H1 (cell line): ENCODE data around the gene TRABD2B. TPM values are rescaled to one million over a fixed set of nuclear protein-coding genes. Genes with fewer than 3 reads are reported as not detected.

Source experiments
- CHD2 ChIP-seq: IDR thresholded peaks from 2 replicates; pipeline ENCODE4 v1.6.1; 2012; ENCODE audit warnings: low read length, improper control_type of control experiment
- EP300 ChIP-seq, 2 experiments: IDR thresholded peaks; 1 replicate in 1 of 2; 2 replicates in 1 of 2; pipeline ENCODE4 v1.6.1; 2011 to 2012; ENCODE audit warnings: low read depth in 2 of 2, low read length in 2 of 2, mild to moderate bottlenecking in 2 of 2, borderline replicate concordance in 1 of 2, inconsistent platforms in 1 of 2, moderate library complexity in 1 of 2
- JUND ChIP-seq: IDR thresholded peaks from 2 replicates; pipeline ENCODE4 v1.6.1; 2011; ENCODE audit warnings: mild to moderate bottlenecking, improper control_type of control experiment, low read length
- POU5F1 ChIP-seq: IDR thresholded peaks from 2 replicates; pipeline ENCODE4 v1.6.1; 2011; ENCODE audit warnings: low read depth, mild to moderate bottlenecking, low read length, moderate library complexity
- SIN3A ChIP-seq, 2 experiments: IDR thresholded peaks in 1 of 2; conservative IDR thresholded peaks in 1 of 2; 2 replicates each; pipeline ENCODE4 v1.6.1; 2011 to 2012; ENCODE audit warnings: low read length in 2 of 2, improper control_type of control experiment in 1 of 2, low read depth in 1 of 2, mild to moderate bottlenecking in 1 of 2
- polyA plus RNA-seq, 7 experiments: library from polyadenylated mRNA; depleted of rRNA in 3 of 7; stranded (reverse) in 5 of 7; unstranded in 2 of 7; fragments of >200 nt in 5 of 7; fragments of 200-250 nt in 2 of 7; gene quantifications; 1 replicate in 5 of 7; 2 replicates in 1 of 7; 4 replicates in 1 of 7; pipeline versions ENCODE4 v1.2.1 to v1.2.3, GENCODE V29; 2011 to 2013; ENCODE audit warnings: missing spikeins in 2 of 7, mixed read lengths in 2 of 7
- total RNA-seq: library from RNA; stranded (reverse); fragmentation: NEBNext Ultra II Directional; extraction: Animal tissue kit (Norgen Biotek cat#: 25700); gene quantifications from 2 replicates; pipeline ENCODE4 v1.2.1, GENCODE V29; 2021

Gene TRABD2B
- total and polyA plus RNA-seq, 2 of the 8 experiments (the other 6 are each of a cell fraction or from before 2014, with no cell fraction given): 0.95 to 3.4 TPM

- TF ChIP-seq SIN3A (conservative IDR thresholded peaks at IDR 0.05 in 1 of 2, IDR thresholded peaks at IDR 0.05 in 1 of 2; ENCODE audit: low read depth in 1 of 2, low read length in 2 of 2) (no peak), POU5F1 (no peak), EP300 (IDR thresholded peaks at IDR 0.05; ENCODE audit: borderline replicate concordance in 1 of 2, low read depth in 2 of 2, low read length in 2 of 2) (no peak), JUND (no peak), CHD2 (no peak)
Observed at GRCh38 chr1:47842228-47842919, 154.8 kb downstream of the TRABD2B start (continued).
